Mesenteric fat pad (tissue), 1 donor: Measurements from ENCODE around the gene UBE2R2. TPM values are rescaled to one million over a fixed set of nuclear protein-coding genes. Genes with fewer than 3 reads are reported as not detected.
"Not testable (repeated sequence)": the region's sequence is repeated elsewhere in the genome, so short reads cannot be mapped to it uniquely, and the experiment has no call there.

ENCODE experiments used
- DNase-seq: peaks from one replicate; pipeline ENCODE4 v3.0.0-alpha.2; 2020; ENCODE audit warnings: low spot score
- total RNA-seq: library from RNA; stranded (reverse); fragmentation: NEBNext Ultra II Directional; extraction: Animal tissue kit (Norgen Biotek cat#: 25700); gene quantifications from one replicate; pipeline ENCODE4 v1.2.1, GENCODE V29; 2021
- donor health status: DM: yes; HTN: yes; CAD: no.

The UBE2R2 gene
- total RNA-seq, 1 donor from 2014 or later, result 43.6 TPM

GRCh38 chr9:33924978-33925797, 108.2 kb downstream of the UBE2R2 start:
- peak; percentile 82 for DNase-seq

- DNase-seq, result peak; percentile 82
Measured at GRCh38 chr9:33926746-33927485, 110.0 kb downstream of the UBE2R2 start.

- DNase-seq, result peak; percentile 68
Measured at GRCh38 chr9:33927694-33928093, 110.7 kb downstream of the UBE2R2 start.

- DNase-seq, result no peak
Measured at GRCh38 chr9:33931326-33931725, 114.4 kb downstream of the UBE2R2 start.

- DNase-seq, result peak; percentile 77
Measured at GRCh38 chr9:33932078-33932807, 115.3 kb downstream of the UBE2R2 start.

GRCh38 chr9:33934188-33934878, 117.4 kb downstream of the UBE2R2 start:
- no peak for DNase-seq

GRCh38 chr9:33939924-33940874, 123.2 kb downstream of the UBE2R2 start:
- no peak for DNase-seq

- no peak for DNase-seq
Measured at GRCh38 chr9:33942471-33943083, 125.6 kb downstream of the UBE2R2 start.

GRCh38 chr9:33943389-33943788, 126.4 kb downstream of the UBE2R2 start:
- no peak for DNase-seq

GRCh38 chr9:33946779-33947535, 130.0 kb downstream of the UBE2R2 start:
- DNase-seq, result no peak

GRCh38 chr9:33950371-33950770, 133.4 kb downstream of the UBE2R2 start:
- DNase-seq, result no peak

GRCh38 chr9:33952066-33952465, 135.1 kb downstream of the UBE2R2 start:
- DNase-seq, result no peak

GRCh38 chr9:33956544-33956943, 139.6 kb downstream of the UBE2R2 start:
- no peak for DNase-seq

- DNase-seq, result no peak
Measured at GRCh38 chr9:33959725-33960124, 142.8 kb downstream of the UBE2R2 start.

- DNase-seq, result not testable (repeated sequence)
Measured at GRCh38 chr9:33962468-33962867, 145.5 kb downstream of the UBE2R2 start.

GRCh38 chr9:33964086-33964768, 147.3 kb downstream of the UBE2R2 start:
- DNase-seq, result no peak
